ENCODE measurements around the gene PPP4R4. TPM values are rescaled to one million over a fixed set of nuclear protein-coding genes. Genes with fewer than 3 reads are reported as not detected.

The PPP4R4 gene
- total RNA-seq, 1 experiment from 2014 or later: 1.1 TPM

GRCh38 chr14:94288610-94289465, 114.7 kb downstream of the PPP4R4 start:
- in situ Hi-C loops (cut with HindIII; ENCODE audit: low pct_unique_long_range_greater_than_20kb, low sequenced_read_pairs): no loop called here
- CTCF ChIA-PET: no interaction called here

GRCh38 chr14:94290197-94290596, 116.1 kb downstream of the PPP4R4 start:
- no peak overlapping the region for H3K27ac ChIP-seq (ENCODE audit: low read length)
- no peak overlapping the region for H3K4me3 ChIP-seq (ENCODE audit: low read depth in 2 of 2, low read length in 2 of 2)
- in situ Hi-C loops (cut with HindIII; ENCODE audit: low pct_unique_long_range_greater_than_20kb, low sequenced_read_pairs): no loop called here
- no peaks in the 10 kb centered on the region for H3K27me3 ChIP-seq (ENCODE audit: control insufficient read depth, insufficient read depth, low read length)
- CTCF ChIA-PET: no interaction called here
- POLR2A ChIA-PET: no interaction called here
- H3K9me3 ChIP-seq (ENCODE audit: control insufficient read depth, insufficient read depth, low read depth, low read length): no peaks in the 10 kb centered on the region
- BruUV-seq (replicated peaks): no TSS peak
- no peak for TF ChIP-seq POLR2AphosphoS5 (IDR thresholded peaks at IDR 0.05; ENCODE audit: low read depth, low read length)
- TF ChIP-seq TCF7L2 (IDR thresholded peaks at IDR 0.05; ENCODE audit: low read depth, low read length): no peak
- no peak for TF ChIP-seq SIN3A (IDR thresholded peaks at IDR 0.05; ENCODE audit: borderline replicate concordance, insufficient read depth, low read depth, low read length)
- TF ChIP-seq, protein P1, sequence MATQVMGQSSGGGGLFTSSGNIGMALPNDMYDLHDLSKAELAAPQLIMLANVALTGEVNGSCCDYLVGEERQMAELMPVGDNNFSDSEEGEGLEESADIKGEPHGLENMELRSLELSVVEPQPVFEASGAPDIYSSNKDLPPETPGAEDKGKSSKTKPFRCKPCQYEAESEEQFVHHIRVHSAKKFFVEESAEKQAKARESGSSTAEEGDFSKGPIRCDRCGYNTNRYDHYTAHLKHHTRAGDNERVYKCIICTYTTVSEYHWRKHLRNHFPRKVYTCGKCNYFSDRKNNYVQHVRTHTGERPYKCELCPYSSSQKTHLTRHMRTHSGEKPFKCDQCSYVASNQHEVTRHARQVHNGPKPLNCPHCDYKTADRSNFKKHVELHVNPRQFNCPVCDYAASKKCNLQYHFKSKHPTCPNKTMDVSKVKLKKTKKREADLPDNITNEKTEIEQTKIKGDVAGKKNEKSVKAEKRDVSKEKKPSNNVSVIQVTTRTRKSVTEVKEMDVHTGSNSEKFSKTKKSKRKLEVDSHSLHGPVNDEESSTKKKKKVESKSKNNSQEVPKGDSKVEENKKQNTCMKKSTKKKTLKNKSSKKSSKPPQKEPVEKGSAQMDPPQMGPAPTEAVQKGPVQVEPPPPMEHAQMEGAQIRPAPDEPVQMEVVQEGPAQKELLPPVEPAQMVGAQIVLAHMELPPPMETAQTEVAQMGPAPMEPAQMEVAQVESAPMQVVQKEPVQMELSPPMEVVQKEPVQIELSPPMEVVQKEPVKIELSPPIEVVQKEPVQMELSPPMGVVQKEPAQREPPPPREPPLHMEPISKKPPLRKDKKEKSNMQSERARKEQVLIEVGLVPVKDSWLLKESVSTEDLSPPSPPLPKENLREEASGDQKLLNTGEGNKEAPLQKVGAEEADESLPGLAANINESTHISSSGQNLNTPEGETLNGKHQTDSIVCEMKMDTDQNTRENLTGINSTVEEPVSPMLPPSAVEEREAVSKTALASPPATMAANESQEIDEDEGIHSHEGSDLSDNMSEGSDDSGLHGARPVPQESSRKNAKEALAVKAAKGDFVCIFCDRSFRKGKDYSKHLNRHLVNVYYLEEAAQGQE (IDR thresholded peaks at IDR 0.05; ENCODE audit: insufficient read depth in 1 of 2, low read depth in 2 of 2, low read length in 1 of 2): no peak
- TF ChIP-seq, protein P2, sequence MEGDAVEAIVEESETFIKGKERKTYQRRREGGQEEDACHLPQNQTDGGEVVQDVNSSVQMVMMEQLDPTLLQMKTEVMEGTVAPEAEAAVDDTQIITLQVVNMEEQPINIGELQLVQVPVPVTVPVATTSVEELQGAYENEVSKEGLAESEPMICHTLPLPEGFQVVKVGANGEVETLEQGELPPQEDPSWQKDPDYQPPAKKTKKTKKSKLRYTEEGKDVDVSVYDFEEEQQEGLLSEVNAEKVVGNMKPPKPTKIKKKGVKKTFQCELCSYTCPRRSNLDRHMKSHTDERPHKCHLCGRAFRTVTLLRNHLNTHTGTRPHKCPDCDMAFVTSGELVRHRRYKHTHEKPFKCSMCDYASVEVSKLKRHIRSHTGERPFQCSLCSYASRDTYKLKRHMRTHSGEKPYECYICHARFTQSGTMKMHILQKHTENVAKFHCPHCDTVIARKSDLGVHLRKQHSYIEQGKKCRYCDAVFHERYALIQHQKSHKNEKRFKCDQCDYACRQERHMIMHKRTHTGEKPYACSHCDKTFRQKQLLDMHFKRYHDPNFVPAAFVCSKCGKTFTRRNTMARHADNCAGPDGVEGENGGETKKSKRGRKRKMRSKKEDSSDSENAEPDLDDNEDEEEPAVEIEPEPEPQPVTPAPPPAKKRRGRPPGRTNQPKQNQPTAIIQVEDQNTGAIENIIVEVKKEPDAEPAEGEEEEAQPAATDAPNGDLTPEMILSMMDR (IDR thresholded peaks at IDR 0.05): no peak
- ATAC-seq (no peak), DNase-seq (ENCODE audit: low read depth, low spot score) (no peak)
- intact Hi-C loops (cut with micrococcal nuclease; ENCODE audit: unreplicated experiment): no loop called here
- no peaks in the 10 kb centered on the region for H3K36me3 ChIP-seq (ENCODE audit: control insufficient read depth, insufficient read depth, low read length)
- no peaks in the 10 kb centered on the region for H3K4me1 ChIP-seq (ENCODE audit: control insufficient read depth, insufficient read depth, low read length)

More at GRCh38 chr14:94288610-94289465, 114.7 kb downstream of the PPP4R4 start:
- Histone ChIP-seq H3K27me3 (ENCODE audit: control insufficient read depth, insufficient read depth, low read length) (no peaks in the 10 kb centered on the region), H3K4me1 (ENCODE audit: control insufficient read depth, insufficient read depth, low read length) (no peaks in the 10 kb centered on the region), H3K36me3 (ENCODE audit: control insufficient read depth, insufficient read depth, low read length) (no peaks in the 10 kb centered on the region), H3K27ac (ENCODE audit: low read length) (no peak overlapping the region), H3K4me3 (ENCODE audit: low read depth in 2 of 2, low read length in 2 of 2) (no peak overlapping the region), H3K9me3 (ENCODE audit: control insufficient read depth, insufficient read depth, low read depth, low read length) (no peaks in the 10 kb centered on the region)
- POLR2A ChIA-PET: interaction anchor here (0.7 kb wide), 1 partner anchor 109 kb away, joined by 3 read pairs; no protein-coding TSS in a partner anchor
- BruUV-seq (replicated peaks): no TSS peak
- intact Hi-C loops (cut with micrococcal nuclease; ENCODE audit: unreplicated experiment): no loop called here
- DNase-seq (ENCODE audit: low read depth, low spot score): no peak
- ATAC-seq: no peak
- TF ChIP-seq, protein P2 (IDR thresholded peaks at IDR 0.05): no peak
- TF ChIP-seq, protein P1 (IDR thresholded peaks at IDR 0.05; ENCODE audit: insufficient read depth in 1 of 2, low read depth in 2 of 2, low read length in 1 of 2): no peak
- TF ChIP-seq SIN3A (IDR thresholded peaks at IDR 0.05; ENCODE audit: borderline replicate concordance, insufficient read depth, low read depth, low read length) (no peak), POLR2AphosphoS5 (IDR thresholded peaks at IDR 0.05; ENCODE audit: low read depth, low read length) (no peak), TCF7L2 (IDR thresholded peaks at IDR 0.05; ENCODE audit: low read depth, low read length) (no peak)
